Adipocyte (in vitro differentiated cells): ENCODE data around the gene ALKAL2.

Experiments
- DNase-seq: peaks from one replicate; pipeline ENCODE4 v3.0.0-alpha.2; 2015; ENCODE audit warnings: low read depth
- H3K27me3 ChIP-seq: replicated peaks from 2 replicates; pipeline ENCODE4 v1.7.0; 2013; ENCODE audit warnings: mild to moderate bottlenecking, low read length, moderate library complexity; ENCODE audit not compliant: control insufficient read depth, insufficient read depth
- H3K36me3 ChIP-seq: 2 replicates; pipeline ENCODE4 v1.7.0; 2013; ENCODE audit warnings: low read length, mild to moderate bottlenecking, moderate library complexity; ENCODE audit not compliant: control insufficient read depth, insufficient read depth, severe bottlenecking
- H3K4me1 ChIP-seq: 2 replicates; pipeline ENCODE4 v1.7.0; 2013; ENCODE audit warnings: mild to moderate bottlenecking, low read length, moderate library complexity; ENCODE audit not compliant: control insufficient read depth, insufficient read depth
- H3K4me3 ChIP-seq: 2 replicates; pipeline ENCODE4 v1.7.0; 2013; ENCODE audit warnings: mild to moderate bottlenecking, low read length, moderate library complexity
- H3K9ac ChIP-seq: 2 replicates; pipeline ENCODE4 v1.7.0; 2013; ENCODE audit warnings: mild to moderate bottlenecking, low read length, moderate library complexity
- H3K9me3 ChIP-seq: 2 replicates; pipeline ENCODE4 v1.7.0; 2013; ENCODE audit warnings: mild to moderate bottlenecking, low read length, moderate library complexity; ENCODE audit not compliant: control insufficient read depth

ALKAL2 gene

DNA sequence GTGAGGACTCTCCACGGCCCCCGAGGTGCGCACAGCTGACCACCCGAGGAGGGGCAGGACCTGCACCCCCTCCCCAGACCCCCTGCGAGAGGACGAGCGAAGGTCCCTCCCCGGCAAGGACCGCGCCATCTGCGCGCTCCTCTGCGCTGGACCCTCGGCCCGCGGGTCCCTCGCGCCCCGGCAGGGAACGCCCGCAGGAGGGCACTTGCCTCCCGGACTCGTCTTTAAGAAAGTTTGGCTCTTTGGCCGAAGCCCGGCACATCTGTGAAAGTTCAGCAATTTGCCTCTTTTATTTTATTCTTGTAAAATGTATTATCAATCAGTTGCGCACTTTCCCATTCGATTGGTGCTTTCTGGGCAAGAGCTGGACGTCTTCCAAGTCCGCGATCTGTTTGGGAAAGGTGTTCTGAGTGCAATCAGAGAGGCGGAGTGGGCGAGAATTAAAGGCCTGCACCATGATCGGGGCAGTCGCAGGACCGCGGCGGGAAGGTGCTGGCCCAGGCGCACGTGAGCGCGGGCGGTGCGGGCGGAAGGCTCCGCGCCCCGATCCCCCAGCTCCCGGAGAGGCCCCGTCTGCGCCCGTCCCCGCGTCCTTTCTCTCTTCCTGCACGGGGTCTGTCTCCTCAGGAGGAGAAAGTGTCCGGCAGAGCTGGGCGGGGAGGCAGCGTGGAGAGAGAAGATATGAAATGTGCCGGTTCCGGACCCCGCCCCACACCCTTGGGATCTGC is 1.6 kb upstream of the ALKAL2 start:
- Histone ChIP-seq H3K36me3 (no peaks in the 10 kb centered on the region), H3K4me3 (peak overlapping the region; percentile 86), H3K27me3 (peaks cover 14% of the 10 kb centered on the region), H3K9me3 (no peaks in the 10 kb centered on the region), H3K4me1 (peaks cover 24% of the 10 kb centered on the region), H3K9ac (peak overlapping the region; percentile 46)
- peak; percentile 31 for DNase-seq

DNA sequence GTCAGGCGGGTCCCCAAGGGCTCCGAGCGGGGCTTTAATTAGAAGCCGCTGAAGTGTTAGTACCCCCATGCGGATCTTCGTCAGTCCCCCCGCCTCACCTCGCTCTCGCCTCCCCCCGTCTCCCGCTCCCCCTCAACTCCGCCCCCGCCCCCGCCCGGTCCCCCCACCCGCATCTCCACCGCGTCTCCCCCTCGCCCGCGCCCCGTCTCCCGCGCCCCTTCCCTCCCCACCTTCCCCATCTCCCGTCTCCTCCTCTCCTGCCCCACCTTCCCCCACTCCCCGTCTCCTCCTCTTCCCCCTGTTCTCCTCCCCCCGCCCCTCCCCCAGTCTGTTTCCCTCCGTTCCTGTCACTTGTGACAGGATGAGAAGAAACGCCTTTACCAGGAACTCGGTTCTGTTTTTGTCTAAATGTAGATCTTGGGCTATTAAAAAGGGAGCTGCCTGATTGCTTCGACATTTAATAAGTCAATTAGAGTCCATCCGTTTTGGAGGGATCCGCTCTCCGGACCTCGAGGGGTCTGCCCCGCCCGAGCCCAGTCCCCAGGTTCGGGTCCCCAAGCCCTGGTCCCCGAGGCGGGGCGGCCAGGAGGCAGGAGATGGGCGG is 969 bp upstream of the ALKAL2 start:
- H3K27me3 ChIP-seq, result peaks cover 14% of the 10 kb centered on the region
- DNase-seq, result peak; percentile 8
- H3K9ac ChIP-seq, result peak overlapping the region; percentile 46
- peak overlapping the region; percentile 86 for H3K4me3 ChIP-seq
- peaks cover 24% of the 10 kb centered on the region for H3K4me1 ChIP-seq
- no peaks in the 10 kb centered on the region for H3K36me3 ChIP-seq
- no peaks in the 10 kb centered on the region for H3K9me3 ChIP-seq

DNA sequence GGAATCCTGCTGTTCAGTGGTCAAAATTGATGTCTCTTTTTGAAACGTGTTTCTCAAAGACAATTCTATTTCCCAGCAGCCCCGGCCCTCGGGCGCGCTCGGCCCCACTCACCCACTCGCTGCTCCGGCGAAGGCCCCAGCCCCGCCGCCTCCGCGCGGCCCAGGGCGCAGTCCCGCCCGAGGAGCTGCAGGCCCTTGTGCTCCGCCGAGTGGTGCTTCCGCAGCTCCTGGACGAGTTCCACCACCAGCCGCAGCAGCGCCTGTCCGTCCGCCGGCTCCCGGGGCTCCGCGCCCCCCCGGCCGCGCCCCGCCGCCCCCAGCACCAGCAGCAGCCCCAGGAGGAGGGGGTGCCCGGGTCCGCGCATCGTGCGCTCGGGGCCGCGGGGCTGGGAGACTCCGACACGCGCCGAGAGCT is 413 bp downstream of the ALKAL2 start:
- H3K27me3 ChIP-seq, result peaks cover 8% of the 10 kb centered on the region
- no peaks in the 10 kb centered on the region for H3K36me3 ChIP-seq
- H3K4me1 ChIP-seq, result peaks cover 24% of the 10 kb centered on the region
- peak; percentile 58 for DNase-seq
- peak overlapping the region; percentile 37 for H3K4me3 ChIP-seq
- H3K9me3 ChIP-seq, result no peaks in the 10 kb centered on the region
- no peak overlapping the region for H3K9ac ChIP-seq

DNA sequence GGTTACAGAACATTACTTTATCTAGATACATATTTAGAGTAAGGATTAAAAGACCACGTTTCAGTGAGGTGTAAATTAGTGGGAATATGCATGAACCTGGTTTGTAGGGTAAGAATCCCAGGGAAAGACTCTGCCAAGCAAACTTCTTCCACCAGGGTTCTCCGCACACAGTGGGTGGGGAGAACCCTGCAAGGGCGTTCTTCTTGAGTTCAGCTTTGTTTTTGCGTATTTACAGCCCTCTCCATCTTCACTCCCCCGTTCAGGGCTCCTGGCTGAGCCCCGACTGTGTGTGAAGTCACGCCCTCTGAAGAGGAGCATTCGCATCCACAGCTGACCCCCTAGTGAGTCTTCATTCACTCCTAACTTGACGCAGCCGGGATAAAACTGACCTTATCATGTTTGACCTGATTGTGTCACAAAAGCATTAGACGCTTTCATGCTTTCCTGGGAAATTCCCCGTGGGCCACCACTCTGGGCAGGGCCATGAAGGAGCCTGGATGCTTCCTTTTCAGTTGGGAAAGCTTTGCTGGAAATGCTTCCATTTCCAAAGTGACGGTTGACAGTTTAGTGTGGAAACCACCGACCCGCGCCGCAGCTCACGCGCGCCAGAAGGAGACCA is 1.0 kb downstream of the ALKAL2 start:
- H3K4me3 ChIP-seq, result peak overlapping the region; percentile 37
- H3K9me3 ChIP-seq, result no peaks in the 10 kb centered on the region
- peaks cover 24% of the 10 kb centered on the region for H3K4me1 ChIP-seq
- DNase-seq, result no peak
- no peak overlapping the region for H3K9ac ChIP-seq
- H3K36me3 ChIP-seq, result peaks cover 5% of the 10 kb centered on the region
- peaks cover 4% of the 10 kb centered on the region for H3K27me3 ChIP-seq

DNA sequence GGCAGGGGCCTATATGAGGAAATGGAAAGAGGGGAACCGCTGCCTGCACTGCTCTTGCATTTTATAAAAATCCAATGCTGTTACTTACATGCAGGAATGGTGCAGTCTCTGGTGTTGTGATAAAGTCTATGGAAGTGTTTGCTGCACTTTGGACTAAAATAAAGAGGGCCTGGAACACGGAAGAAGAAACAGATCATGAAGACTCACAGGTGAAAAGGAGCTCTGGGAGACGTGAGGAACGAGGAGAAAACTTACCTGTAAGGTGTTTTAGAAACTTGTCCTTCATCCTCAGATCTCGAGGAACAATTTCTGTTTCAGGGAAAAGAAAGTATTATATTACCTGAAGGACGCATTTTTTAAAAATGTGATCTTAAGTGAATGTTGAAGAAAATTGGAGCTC is 1.9 kb downstream of the ALKAL2 start:
- peaks cover 24% of the 10 kb centered on the region for H3K4me1 ChIP-seq
- no peak overlapping the region for H3K4me3 ChIP-seq
- no peaks in the 10 kb centered on the region for H3K9me3 ChIP-seq
- no peak for DNase-seq
- peaks cover 4% of the 10 kb centered on the region for H3K27me3 ChIP-seq
- peaks cover 13% of the 10 kb centered on the region for H3K36me3 ChIP-seq
- no peak overlapping the region for H3K9ac ChIP-seq

DNA sequence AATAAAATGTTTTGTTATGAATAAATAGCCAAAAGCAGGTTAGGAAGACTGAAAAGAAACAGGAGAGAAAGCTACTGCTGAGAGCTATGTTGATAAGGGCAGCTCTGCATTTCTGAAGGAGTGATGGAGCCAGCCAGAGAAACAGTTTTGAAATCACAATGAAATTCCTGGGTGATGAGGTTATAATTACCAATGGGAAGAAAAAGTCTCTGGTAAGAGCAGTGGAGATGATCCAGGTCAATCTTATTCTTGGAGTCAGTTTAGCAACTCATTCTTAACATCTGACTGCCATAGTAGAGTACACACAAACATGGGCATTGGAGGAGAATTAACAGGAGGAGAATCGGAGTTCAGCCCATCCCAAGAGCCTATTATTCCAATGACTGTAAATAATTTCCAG is 2.4 kb downstream of the ALKAL2 start:
- Histone ChIP-seq H3K27me3 (no peaks in the 10 kb centered on the region), H3K9ac (peak overlapping the region; percentile 1), H3K4me3 (no peak overlapping the region), H3K4me1 (peaks cover 24% of the 10 kb centered on the region), H3K9me3 (no peaks in the 10 kb centered on the region), H3K36me3 (peaks cover 18% of the 10 kb centered on the region)
- DNase-seq, result peak; percentile 74

DNA sequence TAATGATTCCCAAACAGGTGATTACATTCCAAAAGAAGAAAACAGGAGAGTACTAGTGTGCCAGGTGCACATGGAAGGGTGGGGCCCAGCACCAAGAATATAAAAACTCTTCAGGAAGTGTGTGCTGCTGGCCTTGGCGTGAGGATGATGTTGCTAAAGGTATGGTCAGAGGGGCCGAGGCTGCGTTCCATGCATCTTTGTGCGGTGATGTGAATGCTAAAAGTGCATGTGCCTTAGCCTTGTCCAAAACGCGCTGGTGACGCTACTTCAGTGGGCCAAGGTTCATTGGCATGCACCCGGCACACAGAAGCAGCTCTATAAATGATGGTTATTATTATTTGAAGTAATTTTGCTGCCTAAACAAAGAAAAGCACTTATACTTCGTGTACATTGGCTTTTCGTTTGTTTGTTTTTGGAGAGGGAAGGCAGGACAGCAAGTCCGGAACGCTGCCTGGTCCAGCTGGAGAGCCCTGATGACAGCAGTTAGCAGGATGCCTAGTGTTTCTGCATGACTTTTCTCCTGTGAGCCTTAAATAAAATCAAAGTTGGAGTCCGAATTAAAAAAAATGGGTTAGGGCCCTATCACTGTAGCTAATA is 2.9 kb downstream of the ALKAL2 start:
- Histone ChIP-seq H3K36me3 (peaks cover 23% of the 10 kb centered on the region), H3K4me1 (peaks cover 24% of the 10 kb centered on the region), H3K4me3 (no peak overlapping the region), H3K9me3 (no peaks in the 10 kb centered on the region), H3K9ac (peak overlapping the region; percentile 1), H3K27me3 (no peaks in the 10 kb centered on the region)
- DNase-seq, result no peak

DNA sequence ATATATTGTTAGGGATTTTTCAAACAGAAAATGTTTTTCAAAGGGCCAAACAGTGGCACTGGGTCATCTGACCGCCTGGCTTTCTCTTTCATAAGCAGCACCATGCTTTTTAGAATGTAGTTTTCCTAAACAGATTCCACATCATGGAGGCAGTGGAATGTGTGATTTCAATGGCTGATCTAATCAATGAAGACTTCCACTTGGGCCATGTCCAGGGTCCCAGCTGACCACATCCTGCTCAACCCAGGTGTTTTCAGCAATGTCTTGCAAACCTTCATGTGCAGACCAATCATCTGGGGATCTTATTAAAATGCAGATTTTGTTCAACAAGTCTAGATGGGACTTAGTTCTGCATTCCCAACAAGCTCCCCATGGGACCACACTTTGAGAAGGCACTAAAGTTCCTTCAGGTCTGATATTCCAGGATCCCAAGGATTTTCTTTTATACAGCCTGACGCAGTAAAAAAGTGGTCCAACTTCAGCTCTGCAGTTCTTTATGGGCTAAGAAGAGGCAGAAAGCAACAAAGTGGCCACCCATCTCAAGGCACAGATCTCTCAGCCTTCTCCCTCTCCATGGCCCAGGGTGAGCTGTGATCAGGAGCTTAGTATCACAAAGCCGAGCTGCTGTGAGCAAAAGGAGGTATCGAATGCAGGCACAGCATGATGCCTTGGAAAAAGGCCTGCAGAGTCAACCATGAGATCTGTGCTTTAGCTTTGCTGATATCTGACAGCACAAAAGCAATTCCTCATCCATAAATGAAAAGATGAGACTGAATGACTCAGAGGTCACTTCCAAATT is 3.7 kb downstream of the ALKAL2 start:
- Histone ChIP-seq H3K4me3 (no peak overlapping the region), H3K4me1 (peaks cover 19% of the 10 kb centered on the region), H3K27me3 (no peaks in the 10 kb centered on the region), H3K9ac (no peak overlapping the region), H3K36me3 (peaks cover 30% of the 10 kb centered on the region), H3K9me3 (no peaks in the 10 kb centered on the region)
- no peak for DNase-seq

DNA sequence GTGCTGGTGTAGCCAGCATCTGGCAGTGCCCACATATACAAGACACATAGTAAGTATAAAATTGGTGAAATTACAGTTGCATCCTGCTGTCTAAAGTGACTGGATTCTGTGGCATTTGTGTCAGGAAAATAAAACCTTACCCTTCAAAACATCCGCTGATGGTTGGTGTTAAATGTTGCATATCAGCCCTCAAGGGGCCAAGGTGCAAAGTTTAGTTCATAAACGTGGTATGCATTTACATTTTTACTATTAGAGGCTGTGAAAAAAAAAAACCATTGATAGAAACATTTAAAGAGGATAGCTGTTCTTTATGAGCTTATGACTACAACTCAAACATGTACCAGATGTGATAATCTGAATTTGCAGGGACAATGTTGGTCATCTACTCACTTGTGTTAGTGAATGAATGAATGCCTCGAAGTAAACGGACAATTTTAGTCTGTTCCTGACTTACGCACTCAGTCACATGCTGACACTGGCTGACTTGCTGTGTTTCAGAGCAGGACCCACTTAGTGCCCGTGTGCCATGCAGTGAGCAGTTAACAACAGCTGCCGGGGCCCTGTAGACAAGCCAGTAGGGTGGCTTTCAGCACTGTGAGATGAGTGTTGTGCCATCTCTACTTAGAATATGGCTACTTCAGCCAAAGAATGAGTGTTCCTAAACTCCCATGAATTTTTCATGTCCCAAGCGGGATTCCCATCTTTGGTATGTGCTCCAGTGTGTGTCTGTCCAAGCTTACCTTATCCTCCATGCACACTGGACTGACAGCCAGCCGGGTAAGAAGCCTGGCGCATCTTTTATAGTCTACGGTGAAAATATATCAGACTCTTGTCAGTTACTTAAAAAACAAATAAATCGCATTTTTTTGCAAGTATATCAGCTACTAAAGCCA is 5.3 kb downstream of the ALKAL2 start:
- Histone ChIP-seq H3K9ac (no peak overlapping the region), H3K27me3 (no peaks in the 10 kb centered on the region), H3K4me3 (no peak overlapping the region), H3K4me1 (peaks cover 18% of the 10 kb centered on the region), H3K36me3 (peaks cover 46% of the 10 kb centered on the region), H3K9me3 (no peaks in the 10 kb centered on the region)
- DNase-seq, result no peak

DNA sequence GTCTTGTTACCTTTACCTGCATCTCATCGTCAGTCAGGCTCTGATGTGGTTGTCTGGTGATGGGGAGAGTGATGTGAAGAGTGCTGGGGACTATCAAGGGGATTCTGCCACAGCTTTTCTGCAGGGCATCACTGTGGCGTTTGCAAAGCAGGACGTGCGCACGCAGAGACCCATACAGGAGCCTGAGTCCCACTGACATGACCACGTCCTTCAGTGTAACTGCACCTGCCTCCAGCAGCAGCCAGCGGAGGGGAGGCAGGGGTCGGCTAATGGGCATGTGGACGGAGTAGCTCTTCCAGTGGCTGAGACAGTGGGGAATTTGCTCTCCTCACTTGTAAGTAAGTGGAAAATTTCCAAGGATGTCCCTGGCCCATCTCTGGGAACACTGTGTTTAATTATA is 6.5 kb downstream of the ALKAL2 start:
- Histone ChIP-seq H3K4me1 (peaks cover 12% of the 10 kb centered on the region), H3K36me3 (peaks cover 58% of the 10 kb centered on the region), H3K4me3 (no peak overlapping the region), H3K9me3 (no peaks in the 10 kb centered on the region), H3K9ac (no peak overlapping the region), H3K27me3 (no peaks in the 10 kb centered on the region)
- DNase-seq, result no peak
